Uterus (tissue), 2 donors: ENCODE results near the gene IGFN1.

ENCODE experiments used
- CTCF ChIP-seq, 4 experiments: fragments of 200-600 bp in 2 of 4; fragments of 450-650 bp in 2 of 4; sonication (generic) in 2 of 4; IDR thresholded peaks; one replicate each; pipeline ENCODE4 v1.5.1; 2016 to 2019; ENCODE audit warnings: antibody characterized with exemption in 4 of 4, mild to moderate bottlenecking in 2 of 4, moderate library complexity in 1 of 4
- POLR2A ChIP-seq, 2 donors: fragments of 450-650 bp; IDR thresholded peaks; one replicate each; pipeline ENCODE4 v1.6.1; 2016; ENCODE audit warnings: antibody characterized with exemption in 2 of 2, mild to moderate bottlenecking in 1 of 2, moderate library complexity in 1 of 2

GRCh38 chr1:201221201-201221846, 30.7 kb downstream of the IGFN1 start:
- TF ChIP-seq CTCF (IDR thresholded peaks at IDR 0.05) (no peak), POLR2A (IDR thresholded peaks at IDR 0.05) (no peak)
